Stimulated activated naive B cell treated with anti-CD40 and anti-IgM and Interleukin-4, amounts not matched to agents 10 μg/mL and 1 μg/mL and 100 μg/mL, for 72 hours (primary cell): ENCODE measurements around the gene OR1E2.
A peak's percentile ranks its signal among the peaks of the same experiment; 100 is the strongest.
"Not testable (repeated sequence)": the region's sequence is repeated elsewhere in the genome, so short reads cannot be mapped to it uniquely, and the experiment has no call there.

Source experiments
- ATAC-seq, 2 donors: fragments of 150-1000 bp; cut with Tn5 transposase; replicated peaks; 2 replicates each; pipeline ENCODE4 v1.10.0; 2021; ENCODE audit warnings: moderate library complexity in 1 of 2
- DNase-seq: peaks from one replicate; pipeline ENCODE4 v3.0.0; 2021
- H3K27ac Mint-ChIP-seq: one replicate; pipeline ENCODE4 v1.8.0; 2022; ENCODE audit warnings: mild to moderate bottlenecking, mixed read lengths
- H3K27me3 Mint-ChIP-seq, 2 donors: one replicate each; pipeline ENCODE4 v1.8.0; 2022; ENCODE audit warnings: mixed read lengths in 2 of 2
- H3K36me3 Mint-ChIP-seq, 2 donors: one replicate each; pipeline ENCODE4 v1.8.0; 2022; ENCODE audit warnings: mixed read lengths in 2 of 2, mild to moderate bottlenecking in 1 of 2
- H3K4me1 Mint-ChIP-seq, 2 donors: one replicate each; pipeline ENCODE4 v1.8.0; 2022; ENCODE audit warnings: mixed read lengths in 2 of 2, mild to moderate bottlenecking in 1 of 2
- H3K4me3 Mint-ChIP-seq, 2 donors: one replicate each; pipeline ENCODE4 v1.8.0; 2022; ENCODE audit warnings: mild to moderate bottlenecking in 2 of 2, mixed read lengths in 2 of 2, moderate library complexity in 1 of 2
- H3K9me3 Mint-ChIP-seq, 2 donors: one replicate each; pipeline ENCODE4 v1.8.0; 2022; ENCODE audit warnings: mixed read lengths in 2 of 2, mild to moderate bottlenecking in 1 of 2

Gene OR1E2

GRCh38 chr17:3433215-3433614 lies 426 bp downstream of the OR1E2 start:
- H3K27ac Mint-ChIP-seq, H3K4me1 Mint-ChIP-seq: not testable (repeated sequence)

GRCh38 chr17:3418222-3418621 lies 15.4 kb downstream of the OR1E2 start:
- ATAC-seq = no peak
- Mint-ChIP-seq H3K27me3 (peaks cover 25 to 30% of the 10 kb centered on the region in 2 donors), H3K27ac (no peak overlapping the region), H3K9me3 (peaks cover 2 to 4% of the 10 kb centered on the region in 2 donors), H3K4me1 (no peaks in the 10 kb centered on the region), H3K4me3 (no peak overlapping the region), H3K36me3 (no peaks in the 10 kb centered on the region)
- no peak for DNase-seq

More at GRCh38 chr17:3433215-3433614, 426 bp downstream of the OR1E2 start:
- ATAC-seq = peak; percentile 61 to 71
- H3K36me3 Mint-ChIP-seq, DNase-seq, H3K4me3 Mint-ChIP-seq: not testable (repeated sequence)
- Mint-ChIP-seq H3K27me3 (peaks cover 14 to 44% of the 10 kb centered on the region in 2 donors), H3K9me3 (peaks cover 4 to 10% of the 10 kb centered on the region in 2 donors)

- Mint-ChIP-seq H3K27me3 (peaks cover 32 to 41% of the 10 kb centered on the region in 2 donors), H3K36me3 (no peaks in the 10 kb centered on the region), H3K9me3 (peaks cover 2 to 4% of the 10 kb centered on the region in 2 donors), H3K27ac (no peak overlapping the region), H3K4me1 (peaks cover 2 to 5% of the 10 kb centered on the region in 2 donors), H3K4me3 (no peak overlapping the region)
- DNase-seq (no peak), ATAC-seq (no peak)
Measured at GRCh38 chr17:3415610-3416009, 18.0 kb downstream of the OR1E2 start.

GRCh38 chr17:3412216-3412615 lies 21.4 kb downstream of the OR1E2 start:
- ATAC-seq, H3K36me3 Mint-ChIP-seq: not testable (repeated sequence)

GRCh38 chr17:3411070-3411469 lies 22.6 kb downstream of the OR1E2 start, which contains the start of gene OR3A3:
Gene OR3A3, plus strand, starts transcription at chr17:3411370.
- ATAC-seq = no peak
- Mint-ChIP-seq H3K4me3 (no peak within 1 kb of the TSS), H3K9me3 (peaks cover 14 to 15% of the 10 kb centered on the region in 2 donors)

More at GRCh38 chr17:3412216-3412615, 21.4 kb downstream of the OR1E2 start:
- DNase-seq, H3K4me3 Mint-ChIP-seq, H3K27ac Mint-ChIP-seq, H3K9me3 Mint-ChIP-seq, H3K4me1 Mint-ChIP-seq: not testable (repeated sequence)
- H3K27me3 Mint-ChIP-seq = peaks cover 44 to 56% of the 10 kb centered on the region in 2 donors

GRCh38 chr17:3403856-3404255 lies 29.8 kb downstream of the OR1E2 start:
- H3K27ac Mint-ChIP-seq, DNase-seq, H3K4me1 Mint-ChIP-seq, H3K36me3 Mint-ChIP-seq, ATAC-seq, H3K4me3 Mint-ChIP-seq: not testable (repeated sequence)
- peaks cover 24 to 26% of the 10 kb centered on the region in 2 donors for H3K27me3 Mint-ChIP-seq
- H3K9me3 Mint-ChIP-seq = peaks cover 16% of the 10 kb centered on the region in 2 donors

More at GRCh38 chr17:3411070-3411469, 22.6 kb downstream of the OR1E2 start, which contains the start of gene OR3A3:
- Mint-ChIP-seq H3K27me3 (peaks cover 45 to 60% of the 10 kb centered on the region in 2 donors), H3K4me1 (peaks cover 2 to 5% of the 10 kb centered on the region in 2 donors), H3K36me3 (peaks cover 0 to 2% of the 10 kb centered on the region in 2 donors), H3K27ac (no peak within 1 kb of the TSS)
- no peak for DNase-seq

GRCh38 chr17:3401786-3402185 lies 31.9 kb downstream of the OR1E2 start:
- DNase-seq (no peak), ATAC-seq (no peak)
- Mint-ChIP-seq H3K9me3 (peaks cover 8 to 9% of the 10 kb centered on the region in 2 donors), H3K27ac (no peak overlapping the region), H3K4me1 (no peaks in the 10 kb centered on the region), H3K27me3 (peaks cover 9 to 14% of the 10 kb centered on the region in 2 donors), H3K4me3 (no peak overlapping the region), H3K36me3 (no peaks in the 10 kb centered on the region)

- Mint-ChIP-seq H3K4me1 (no peaks in the 10 kb centered on the region), H3K27ac (no peak overlapping the region), H3K4me3 (no peak overlapping the region), H3K36me3 (no peaks in the 10 kb centered on the region), H3K9me3 (peaks cover 0 to 1% of the 10 kb centered on the region in 2 donors), H3K27me3 (peaks cover 14 to 15% of the 10 kb centered on the region in 2 donors)
- DNase-seq (no peak), ATAC-seq (no peak)
Measured at GRCh38 chr17:3400055-3400454, 33.6 kb downstream of the OR1E2 start.

GRCh38 chr17:3398310-3398709 lies 35.3 kb downstream of the OR1E2 start, which contains the start of gene OR1E1:
Gene OR1E1, minus strand, starts transcription at chr17:3398410. Its CDS starts 0 bp downstream, at chr17:3398410.
- no peak within 1 kb of the TSS for H3K27ac Mint-ChIP-seq
- no peaks in the 10 kb centered on the region for H3K9me3 Mint-ChIP-seq
- H3K4me1 Mint-ChIP-seq = no peaks in the 10 kb centered on the region
- peaks cover 18 to 22% of the 10 kb centered on the region in 2 donors for H3K27me3 Mint-ChIP-seq
- no peak for DNase-seq
- no peak for ATAC-seq
- no peak within 1 kb of the TSS for H3K4me3 Mint-ChIP-seq
- H3K36me3 Mint-ChIP-seq = no peaks in the 10 kb centered on the region

GRCh38 chr17:3397801-3398200 lies 35.8 kb downstream of the OR1E2 start:
- peaks cover 18 to 22% of the 10 kb centered on the region in 2 donors for H3K27me3 Mint-ChIP-seq

GRCh38 chr17:3389791-3390190 lies 43.9 kb downstream of the OR1E2 start:
- ATAC-seq (no peak), DNase-seq (no peak)
- H3K9me3 Mint-ChIP-seq = peaks cover 0 to 9% of the 10 kb centered on the region in 2 donors
- peaks cover 37 to 55% of the 10 kb centered on the region in 2 donors for H3K27me3 Mint-ChIP-seq
- H3K36me3 Mint-ChIP-seq = no peaks in the 10 kb centered on the region
- peaks cover 2 to 11% of the 10 kb centered on the region in 2 donors for H3K4me1 Mint-ChIP-seq
- no peak overlapping the region for H3K27ac Mint-ChIP-seq
- no peak overlapping the region for H3K4me3 Mint-ChIP-seq

More at GRCh38 chr17:3397801-3398200, 35.8 kb downstream of the OR1E2 start:
- not testable (repeated sequence) for H3K4me1 Mint-ChIP-seq, H3K9me3 Mint-ChIP-seq, H3K36me3 Mint-ChIP-seq, ATAC-seq, H3K27ac Mint-ChIP-seq, H3K4me3 Mint-ChIP-seq, DNase-seq

GRCh38 chr17:3385869-3386816 lies 47.5 kb downstream of the OR1E2 start, which contains the start of gene OR3A2:
Gene OR3A2, minus strand, starts transcription at chr17:3386308.
- no peak for DNase-seq
- ATAC-seq = peak; percentile 70 to 94
- no peaks in the 10 kb centered on the region for H3K36me3 Mint-ChIP-seq
- peaks cover 43 to 48% of the 10 kb centered on the region in 2 donors for H3K27me3 Mint-ChIP-seq
- peak within 1 kb of the TSS; percentile 64 to 82 for H3K4me3 Mint-ChIP-seq
- peaks cover 0 to 3% of the 10 kb centered on the region in 2 donors for H3K9me3 Mint-ChIP-seq
- H3K27ac Mint-ChIP-seq = peak within 1 kb of the TSS; percentile 72
- peaks cover 2 to 11% of the 10 kb centered on the region in 2 donors for H3K4me1 Mint-ChIP-seq
